Effector memory CD4-positive, alpha-beta T cell (primary cell): ENCODE measurements around the gene CARD11.

ENCODE experiments used
- DNase-seq, 3 donors: peaks; one replicate each; pipeline ENCODE4 v3.0.0-alpha.2; 2020
- H3K27ac ChIP-seq: 2 replicates; pipeline ENCODE4 v1.7.0; 2013; ENCODE audit warnings: mild to moderate bottlenecking, low read length, moderate library complexity; ENCODE audit not compliant: insufficient read depth, poor library complexity, severe bottlenecking
- H3K27me3 ChIP-seq: replicated peaks from 2 replicates; pipeline ENCODE4 v1.7.0; 2013; ENCODE audit warnings: mild to moderate bottlenecking, low read length; ENCODE audit not compliant: insufficient read depth, control insufficient read depth, poor library complexity, severe bottlenecking
- H3K36me3 ChIP-seq: 2 replicates; pipeline ENCODE4 v1.7.0; 2013; ENCODE audit warnings: mild to moderate bottlenecking, low read length, moderate library complexity; ENCODE audit not compliant: control insufficient read depth, insufficient read depth
- H3K4me1 ChIP-seq: 2 replicates; pipeline ENCODE4 v1.7.0; 2013; ENCODE audit warnings: low read length, mild to moderate bottlenecking; ENCODE audit not compliant: control insufficient read depth, insufficient read depth, poor library complexity, severe bottlenecking
- H3K4me3 ChIP-seq: 2 replicates; pipeline ENCODE4 v1.7.0; 2013; ENCODE audit warnings: low read length, low read depth, mild to moderate bottlenecking; ENCODE audit not compliant: insufficient read depth, poor library complexity, severe bottlenecking
- H3K9me3 ChIP-seq: 2 replicates; pipeline ENCODE4 v1.7.0; 2013; ENCODE audit warnings: mild to moderate bottlenecking, low read length, moderate library complexity; ENCODE audit not compliant: control insufficient read depth

The CARD11 gene

GRCh38 chr7:2953588-2954407 is 89.9 kb downstream of the CARD11 start:
- Histone ChIP-seq H3K4me1 (peaks cover 14% of the 10 kb centered on the region), H3K9me3 (no peaks in the 10 kb centered on the region), H3K36me3 (peaks cover 25% of the 10 kb centered on the region), H3K4me3 (no peak overlapping the region), H3K27me3 (no peaks in the 10 kb centered on the region), H3K27ac (no peak overlapping the region)
- DNase-seq, result no peak

GRCh38 chr7:2953099-2953498 is 90.6 kb downstream of the CARD11 start:
- DNase-seq, result no peak
- Histone ChIP-seq H3K27me3 (no peaks in the 10 kb centered on the region), H3K27ac (no peak overlapping the region), H3K4me1 (peaks cover 14% of the 10 kb centered on the region), H3K4me3 (no peak overlapping the region), H3K9me3 (no peaks in the 10 kb centered on the region), H3K36me3 (peaks cover 19% of the 10 kb centered on the region)

- H3K36me3 ChIP-seq, result peaks cover 19% of the 10 kb centered on the region
- H3K27me3 ChIP-seq, result no peaks in the 10 kb centered on the region
- DNase-seq, result no peak
- H3K27ac ChIP-seq, result no peak overlapping the region
- no peak overlapping the region for H3K4me3 ChIP-seq
- H3K9me3 ChIP-seq, result no peaks in the 10 kb centered on the region
- H3K4me1 ChIP-seq, result peaks cover 14% of the 10 kb centered on the region
These were observed 91.4 kb downstream of the CARD11 start for GRCh38 chr7:2952316-2952715.

- Histone ChIP-seq H3K36me3 (peaks cover 27% of the 10 kb centered on the region), H3K27me3 (no peaks in the 10 kb centered on the region), H3K9me3 (no peaks in the 10 kb centered on the region), H3K27ac (no peak overlapping the region), H3K4me1 (peaks cover 14% of the 10 kb centered on the region), H3K4me3 (no peak overlapping the region)
- DNase-seq, result no peak
These were observed 93.1 kb downstream of the CARD11 start for GRCh38 chr7:2950578-2950977.

GRCh38 chr7:2948749-2949148 is 94.9 kb downstream of the CARD11 start:
- H3K27ac ChIP-seq, result no peak overlapping the region
- no peaks in the 10 kb centered on the region for H3K27me3 ChIP-seq
- no peak overlapping the region for H3K4me3 ChIP-seq
- H3K36me3 ChIP-seq, result peaks cover 40% of the 10 kb centered on the region
- DNase-seq, result no peak
- no peaks in the 10 kb centered on the region for H3K9me3 ChIP-seq
- H3K4me1 ChIP-seq, result no peaks in the 10 kb centered on the region

GRCh38 chr7:2947058-2947780 is 96.4 kb downstream of the CARD11 start:
- H3K4me1 ChIP-seq, result no peaks in the 10 kb centered on the region
- no peak for DNase-seq
- no peaks in the 10 kb centered on the region for H3K27me3 ChIP-seq
- no peak overlapping the region for H3K27ac ChIP-seq
- no peak overlapping the region for H3K4me3 ChIP-seq
- peaks cover 51% of the 10 kb centered on the region for H3K36me3 ChIP-seq
- no peaks in the 10 kb centered on the region for H3K9me3 ChIP-seq

GRCh38 chr7:2945171-2945570 is 98.5 kb downstream of the CARD11 start:
- Histone ChIP-seq H3K4me1 (no peaks in the 10 kb centered on the region), H3K27ac (no peak overlapping the region), H3K4me3 (no peak overlapping the region), H3K9me3 (no peaks in the 10 kb centered on the region), H3K36me3 (peaks cover 65% of the 10 kb centered on the region), H3K27me3 (no peaks in the 10 kb centered on the region)
- no peak for DNase-seq

GRCh38 chr7:2944739-2945138 is 98.9 kb downstream of the CARD11 start:
- Histone ChIP-seq H3K36me3 (peaks cover 68% of the 10 kb centered on the region), H3K4me3 (no peak overlapping the region), H3K4me1 (no peaks in the 10 kb centered on the region), H3K27ac (no peak overlapping the region), H3K9me3 (no peaks in the 10 kb centered on the region), H3K27me3 (no peaks in the 10 kb centered on the region)
- no peak for DNase-seq

- Histone ChIP-seq H3K4me3 (no peak overlapping the region), H3K27me3 (no peaks in the 10 kb centered on the region), H3K9me3 (no peaks in the 10 kb centered on the region), H3K27ac (no peak overlapping the region), H3K4me1 (no peaks in the 10 kb centered on the region), H3K36me3 (peaks cover 75% of the 10 kb centered on the region)
- DNase-seq, result no peak
These were observed 99.6 kb downstream of the CARD11 start for GRCh38 chr7:2943851-2944601.
